ENCODE results near the gene SYCP2L.
A peak's percentile ranks its signal among the peaks of the same experiment; 100 is the strongest.
"Not testable (repeated sequence)": the region's sequence is repeated elsewhere in the genome, so short reads cannot be mapped to it uniquely, and the experiment has no call there.

Gene SYCP2L

GRCh38 chr6:10954590-10955010 lies 67.7 kb downstream of the SYCP2L start:
- peak; percentile 30 to 37 for DNase-seq (ENCODE audit: extremely low read depth in 1 of 2, low read depth in 1 of 2)

GRCh38 chr6:10956776-10957175 lies 69.9 kb downstream of the SYCP2L start:
- DNase-seq (ENCODE audit: extremely low read depth in 1 of 2, low read depth in 1 of 2): no peak

GRCh38 chr6:10957414-10957886 lies 70.6 kb downstream of the SYCP2L start:
- no peak for DNase-seq (ENCODE audit: extremely low read depth in 1 of 2, low read depth in 1 of 2)

GRCh38 chr6:10960171-10960570 lies 73.3 kb downstream of the SYCP2L start:
- DNase-seq (ENCODE audit: extremely low read depth in 1 of 2, low read depth in 1 of 2): no peak

- no peak for DNase-seq (ENCODE audit: extremely low read depth in 1 of 2, low read depth in 1 of 2)
These were observed 75.0 kb downstream of the SYCP2L start for GRCh38 chr6:10961837-10962236.

GRCh38 chr6:10962673-10963072 lies 75.8 kb downstream of the SYCP2L start:
- DNase-seq (ENCODE audit: extremely low read depth in 1 of 2, low read depth in 1 of 2): no peak

- DNase-seq (ENCODE audit: extremely low read depth in 1 of 2, low read depth in 1 of 2): no peak
These were observed 76.3 kb downstream of the SYCP2L start for GRCh38 chr6:10963113-10963512.

GRCh38 chr6:10964684-10965083 lies 77.8 kb downstream of the SYCP2L start:
- no peak for DNase-seq (ENCODE audit: extremely low read depth in 1 of 2, low read depth in 1 of 2)

GRCh38 chr6:10968776-10969175 lies 81.9 kb downstream of the SYCP2L start:
- DNase-seq (ENCODE audit: extremely low read depth in 1 of 2, low read depth in 1 of 2): no peak

- DNase-seq (ENCODE audit: extremely low read depth in 1 of 2, low read depth in 1 of 2): no peak
These were observed 83.9 kb downstream of the SYCP2L start for GRCh38 chr6:10970731-10971130.

- no peak for DNase-seq (ENCODE audit: extremely low read depth in 1 of 2, low read depth in 1 of 2)
These were observed 85.3 kb downstream of the SYCP2L start for GRCh38 chr6:10972196-10972595.

- DNase-seq (ENCODE audit: extremely low read depth in 1 of 2, low read depth in 1 of 2): no peak
These were observed 89.7 kb downstream of the SYCP2L start for GRCh38 chr6:10976571-10976970.

- DNase-seq (ENCODE audit: extremely low read depth in 1 of 2, low read depth in 1 of 2): no peak
These were observed 90.5 kb downstream of the SYCP2L start for GRCh38 chr6:10977231-10977968.

- no peak for DNase-seq (ENCODE audit: extremely low read depth in 1 of 2, low read depth in 1 of 2)
These were observed 92.8 kb downstream of the SYCP2L start for GRCh38 chr6:10979603-10980002.

GRCh38 chr6:10981409-10981808 lies 94.6 kb downstream of the SYCP2L start:
- no peak for DNase-seq (ENCODE audit: extremely low read depth in 1 of 2, low read depth in 1 of 2)

GRCh38 chr6:10984959-10985358 lies 98.1 kb downstream of the SYCP2L start:
- DNase-seq (ENCODE audit: extremely low read depth in 1 of 2, low read depth in 1 of 2): not testable (repeated sequence)

GRCh38 chr6:10989587-10989986 lies 102.7 kb downstream of the SYCP2L start:
- DNase-seq (ENCODE audit: extremely low read depth in 1 of 2, low read depth in 1 of 2): no peak

GRCh38 chr6:10991115-10991514 lies 104.3 kb downstream of the SYCP2L start:
- DNase-seq (ENCODE audit: extremely low read depth in 1 of 2, low read depth in 1 of 2): no peak

- DNase-seq (ENCODE audit: extremely low read depth in 1 of 2, low read depth in 1 of 2): no peak
These were observed 107.0 kb downstream of the SYCP2L start for GRCh38 chr6:10993896-10994295.

GRCh38 chr6:10995114-10995707 lies 108.4 kb downstream of the SYCP2L start:
- DNase-seq (ENCODE audit: extremely low read depth in 1 of 2, low read depth in 1 of 2): no peak

GRCh38 chr6:10999994-11000393 lies 113.1 kb downstream of the SYCP2L start:
- no peak for DNase-seq (ENCODE audit: extremely low read depth in 1 of 2, low read depth in 1 of 2)

GRCh38 chr6:11002176-11002575 lies 115.3 kb downstream of the SYCP2L start:
- DNase-seq (ENCODE audit: extremely low read depth in 1 of 2, low read depth in 1 of 2): no peak

All from stimulated activated CD8-positive, alpha-beta memory T cell treated with anti-CD3 and anti-CD28 coated beads, Interleukin-7, amount 100 ng/mL, for 48 hours (primary cell).